NCI-H2196 (cell line): ENCODE data around the gene BICRA.
A peak's percentile ranks its signal among the peaks of the same experiment; 100 is the strongest.
"Not testable (repeated sequence)": the region's sequence is repeated elsewhere in the genome, so short reads cannot be mapped to it uniquely, and the experiment has no call there.

Source experiments
- DNase-seq: peaks from one replicate; lab custom pipeline; 2025; ENCODE audit not compliant: unreplicated experiment; lab: John Stamatoyannopoulos, UW

The BICRA gene

GRCh38 chr19:47608969-47609905 lies at the start of gene BICRA:
TSS of gene BICRA (plus strand) at chr19:47609134. CDS start at chr19:47673575, 64,441 bp downstream.
- peak; percentile 91 for DNase-seq

GRCh38 chr19:47560999-47561398 lies 47.9 kb upstream of the BICRA start:
- DNase-seq = no peak

DNA sequence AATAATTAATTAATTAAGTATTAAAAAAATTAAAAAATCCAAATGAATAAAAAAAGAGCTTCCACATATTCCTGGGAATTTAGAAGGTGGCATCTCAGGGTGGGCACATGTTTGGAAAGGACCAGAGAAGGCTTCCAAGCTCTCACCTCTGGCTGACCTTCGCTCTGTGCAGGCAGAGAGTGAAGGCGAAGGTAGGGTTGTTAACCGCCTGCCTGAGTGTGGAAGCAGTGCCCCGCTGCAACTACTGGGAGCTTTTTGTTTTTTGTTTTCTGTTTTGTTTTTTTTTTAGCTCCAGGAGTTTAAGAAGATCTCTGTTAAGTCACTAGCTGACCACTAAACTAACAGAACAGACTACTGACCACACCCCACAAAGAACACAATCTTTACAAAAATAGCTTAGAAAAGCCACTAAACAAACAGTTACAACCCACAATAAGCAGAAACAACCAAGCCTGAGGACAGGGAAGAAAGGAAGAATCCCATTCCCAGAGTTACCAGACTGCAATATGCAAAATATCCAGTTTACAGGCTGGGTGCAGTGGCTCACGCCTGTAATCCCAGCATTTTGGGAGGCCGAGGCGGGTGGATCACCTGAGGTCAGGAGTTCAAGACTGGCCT lies 47.4 kb upstream of the BICRA start:
- no peak for DNase-seq

- no peak for DNase-seq
These were observed 44.9 kb upstream of the BICRA start for GRCh38 chr19:47564081-47564480.

GRCh38 chr19:47569331-47569730 lies 39.6 kb upstream of the BICRA start:
- no peak for DNase-seq

DNA sequence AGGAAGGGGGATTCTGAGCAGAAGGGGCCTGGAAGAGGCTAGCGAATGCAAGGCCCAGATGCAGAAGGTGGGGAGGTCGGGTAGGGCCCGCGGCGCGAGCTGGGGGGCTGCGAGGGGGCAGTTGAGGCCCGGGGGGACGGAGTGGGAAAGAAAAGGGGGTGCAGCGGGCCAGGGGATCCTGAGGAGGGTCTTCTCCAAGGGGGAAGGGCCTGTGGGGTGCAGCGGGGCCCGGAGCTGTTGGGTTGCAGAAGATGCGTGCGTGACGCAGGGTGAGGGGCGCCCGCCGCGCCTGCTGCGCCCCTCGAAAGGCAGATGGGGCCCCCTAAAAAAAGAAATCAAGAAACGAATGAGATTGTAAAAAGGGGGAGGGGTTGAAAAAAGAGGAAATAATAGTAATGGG lies 36.3 kb upstream of the BICRA start:
- DNase-seq = no peak

DNA sequence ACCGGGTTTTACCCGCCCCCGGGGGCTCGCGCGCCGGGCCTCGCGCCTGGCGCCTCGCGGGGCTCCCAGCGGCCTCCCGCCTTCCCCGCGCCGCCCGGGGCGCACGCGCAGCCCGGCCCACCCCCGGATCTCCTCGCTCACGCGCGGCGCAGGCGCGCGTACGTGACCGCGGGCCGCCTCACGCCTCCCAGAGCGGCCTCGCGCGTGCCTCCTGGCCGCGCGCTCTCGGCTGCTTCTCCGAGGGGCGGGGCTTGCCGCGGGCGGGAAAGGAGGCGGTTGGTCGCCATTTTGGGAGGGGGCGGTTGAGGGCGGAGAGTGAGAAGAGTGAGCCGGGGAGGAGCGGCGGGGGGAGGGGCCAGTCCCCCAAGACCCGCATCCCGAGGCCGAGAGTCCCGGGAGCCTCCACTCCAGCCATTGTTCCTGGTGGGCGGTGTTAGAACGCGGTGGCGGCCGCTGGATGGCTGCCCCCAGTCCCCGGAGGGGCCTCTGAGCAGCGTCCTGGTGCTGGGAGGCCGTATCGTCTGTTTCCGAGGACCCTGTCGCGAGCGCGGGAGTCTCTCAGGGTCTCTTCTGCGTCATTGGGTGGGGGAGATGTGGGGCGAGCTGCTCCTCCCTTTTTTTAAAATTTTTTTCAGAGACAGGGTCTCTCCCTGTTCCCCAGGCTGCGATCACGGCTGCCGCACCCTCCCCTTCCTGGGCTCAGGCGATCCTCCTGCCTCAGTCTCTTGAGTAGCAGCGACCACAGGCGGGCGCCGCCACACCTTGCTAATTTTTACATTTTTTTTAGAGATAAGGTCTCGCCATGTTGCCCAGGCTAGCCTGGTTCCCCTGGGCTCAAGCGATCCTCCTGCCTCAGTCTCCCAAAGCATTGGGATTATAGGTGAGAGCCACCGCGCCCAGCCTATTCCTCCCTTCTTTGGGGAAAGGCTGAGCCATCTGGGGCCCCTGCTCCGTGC lies 35.6 kb upstream of the BICRA start, which contains the start of gene ZNF541:
TSS of gene ZNF541 (minus strand) at position 78 of the 956 bp plus-strand sequence. CDS start 17,292 bp downstream, outside the sequence.
- no peak for DNase-seq

- no peak for DNase-seq
These were observed 28.5 kb upstream of the BICRA start for GRCh38 chr19:47580397-47580796.

DNA sequence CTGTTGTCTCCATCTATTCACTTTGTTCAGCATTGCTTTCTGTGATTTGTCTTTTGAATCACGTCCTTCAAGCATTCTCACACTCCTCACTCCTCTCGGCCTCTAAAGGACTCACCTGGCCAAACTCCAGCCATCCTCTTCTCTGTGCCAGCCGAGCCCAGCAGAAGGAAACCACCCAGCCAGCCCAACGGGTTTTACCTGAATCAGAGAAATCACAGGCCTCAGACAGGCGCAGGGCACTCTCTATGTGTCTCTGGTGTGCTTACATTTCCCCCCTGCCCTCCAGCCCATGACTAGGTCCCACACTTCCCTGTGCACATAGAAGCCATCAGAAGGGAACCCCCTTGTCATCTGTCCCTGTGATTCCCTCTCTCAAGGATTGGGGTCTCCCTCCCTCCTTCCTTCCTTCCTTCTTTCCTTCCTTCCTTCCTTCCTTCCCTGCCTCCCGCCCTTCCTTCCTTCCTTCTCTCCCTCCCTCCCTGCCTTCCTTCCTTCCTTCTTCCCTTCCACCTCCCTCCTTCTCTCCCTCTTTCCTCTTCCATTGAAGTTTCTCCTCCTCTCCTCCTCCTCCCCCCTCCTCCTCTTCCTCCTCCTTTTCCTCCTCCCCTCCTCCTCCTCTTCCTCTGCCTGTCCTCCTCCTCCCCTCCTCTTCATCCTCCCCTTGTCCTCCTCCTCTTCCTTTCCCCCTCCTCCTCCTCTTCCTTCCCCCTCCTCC lies 27.2 kb upstream of the BICRA start:
- DNase-seq = peak; percentile 33

- DNase-seq = no peak
These were observed 26.5 kb upstream of the BICRA start for GRCh38 chr19:47582320-47582909.

DNA sequence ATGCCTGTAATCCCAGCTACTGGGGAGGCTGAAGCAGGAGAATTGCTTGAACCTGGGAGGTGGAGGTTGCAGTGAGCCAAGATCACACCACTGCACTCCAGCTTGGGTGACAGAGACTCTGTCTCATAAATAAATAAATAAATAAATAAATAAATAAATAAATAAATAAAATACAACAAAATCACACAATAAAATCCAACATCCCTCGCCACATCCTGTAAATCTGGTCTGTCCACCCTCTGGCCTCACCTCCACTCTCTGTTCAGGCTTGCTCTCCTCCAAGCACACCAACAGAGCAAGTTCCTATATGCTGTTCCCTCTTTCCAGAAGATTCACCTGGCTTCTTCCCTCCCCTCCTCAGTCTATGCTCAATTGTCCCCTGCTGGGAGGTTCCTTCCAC lies 25.8 kb upstream of the BICRA start:
- not testable (repeated sequence) for DNase-seq

DNA sequence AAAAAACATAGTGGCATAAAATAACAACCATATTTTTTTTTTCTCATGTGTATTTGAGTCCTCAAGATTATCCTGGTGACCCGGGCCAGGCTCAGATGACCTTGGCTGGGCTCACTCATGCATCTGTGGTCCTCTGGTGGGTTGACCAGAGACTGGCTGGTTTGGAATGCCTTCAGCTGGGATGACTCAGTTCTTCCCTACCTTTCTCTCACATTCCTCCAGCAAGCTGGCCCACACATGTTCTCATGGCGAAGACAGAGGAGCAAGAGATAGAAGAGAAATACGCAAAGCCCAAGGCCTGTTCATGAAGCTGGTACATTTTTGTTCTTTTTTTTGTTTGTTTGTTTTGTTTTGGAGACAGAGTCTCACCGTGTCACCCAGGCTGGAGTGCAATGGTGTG lies 21.6 kb upstream of the BICRA start:
- DNase-seq = no peak

GRCh38 chr19:47589824-47590223 lies 19.1 kb upstream of the BICRA start:
- no peak for DNase-seq

- DNase-seq = no peak
These were observed 15.1 kb upstream of the BICRA start for GRCh38 chr19:47593860-47594259.

- no peak for DNase-seq
These were observed 13.0 kb upstream of the BICRA start for GRCh38 chr19:47595944-47596343.

DNA sequence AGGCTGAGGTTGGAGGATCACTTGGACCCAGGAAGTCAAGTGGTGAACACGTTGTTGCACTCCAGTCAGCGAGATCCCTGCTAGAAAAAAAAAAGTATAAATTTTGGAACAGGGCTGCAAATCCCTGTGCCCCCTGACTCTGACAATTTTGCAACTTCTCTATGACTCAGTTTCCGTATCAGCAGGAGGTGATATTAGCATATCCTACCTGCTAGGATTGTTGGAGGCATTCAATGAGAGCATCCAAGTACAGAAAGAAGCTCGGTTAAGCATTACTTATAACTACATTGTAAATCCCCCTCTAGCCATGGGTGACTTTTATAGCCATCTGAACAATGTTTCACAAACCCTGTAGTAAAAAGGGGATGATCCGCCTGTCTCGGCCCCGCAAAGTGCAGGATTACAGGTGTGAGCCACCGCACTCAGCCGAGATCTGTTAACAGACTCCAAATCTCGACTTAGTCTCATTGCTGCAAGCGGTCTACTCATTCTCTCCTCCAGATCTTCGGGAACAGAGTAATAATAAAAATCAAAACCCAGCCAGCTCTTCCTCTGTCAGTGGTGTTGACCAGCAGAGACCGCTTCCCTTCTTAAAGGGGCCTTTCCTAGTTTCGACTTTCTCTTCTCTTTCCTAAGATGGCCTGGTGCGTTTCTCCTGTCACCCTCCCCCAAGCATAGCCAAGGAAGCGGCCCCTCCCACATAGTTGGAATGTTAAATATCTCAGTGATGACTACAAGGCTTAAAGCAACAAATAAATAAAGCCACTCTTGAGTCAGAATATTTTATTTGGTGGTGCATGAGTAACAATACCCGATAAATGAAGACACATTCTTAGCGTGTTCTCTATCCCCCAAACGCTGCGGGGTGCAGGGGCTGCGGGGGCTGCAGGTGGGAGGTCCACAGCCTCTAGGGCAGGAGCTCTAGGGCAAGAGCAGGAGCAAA lies 10.3 kb upstream of the BICRA start:
- DNase-seq = no peak

DNA sequence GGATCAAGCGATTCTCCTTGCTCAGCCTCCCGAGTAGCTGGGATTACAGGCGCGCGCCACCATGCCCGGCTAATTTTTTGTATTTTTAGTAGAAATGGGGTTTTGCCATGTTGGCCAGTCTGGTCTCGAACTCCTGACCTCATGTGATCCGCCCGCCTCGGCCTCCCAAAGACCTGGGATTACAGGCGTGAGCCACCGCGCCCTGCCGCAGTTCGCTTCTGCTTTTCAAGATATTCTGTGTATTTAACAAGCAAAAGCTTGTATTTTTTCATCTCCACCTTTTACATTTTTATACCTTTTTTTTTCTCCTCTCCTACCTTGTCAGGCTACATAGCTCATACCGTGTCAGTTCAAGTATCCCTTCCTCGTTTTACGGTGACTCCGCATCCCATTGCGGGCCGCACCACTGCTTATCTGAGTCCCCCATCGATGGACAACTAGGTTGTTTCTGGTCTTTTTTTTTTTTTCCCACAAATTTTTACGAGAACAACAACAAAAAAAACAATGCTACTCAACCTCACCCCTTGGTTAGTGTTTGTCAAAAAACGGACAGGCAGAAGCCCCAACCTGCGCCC lies 9.2 kb upstream of the BICRA start:
- DNase-seq = not testable (repeated sequence)
